ENCODE results near the gene FBN2. TPM values are rescaled to one million over a fixed set of nuclear protein-coding genes. Genes with fewer than 3 reads are reported as not detected.

The FBN2 gene
- total RNA-seq, 1 donor from 2014 or later: 86.1 TPM

DNA sequence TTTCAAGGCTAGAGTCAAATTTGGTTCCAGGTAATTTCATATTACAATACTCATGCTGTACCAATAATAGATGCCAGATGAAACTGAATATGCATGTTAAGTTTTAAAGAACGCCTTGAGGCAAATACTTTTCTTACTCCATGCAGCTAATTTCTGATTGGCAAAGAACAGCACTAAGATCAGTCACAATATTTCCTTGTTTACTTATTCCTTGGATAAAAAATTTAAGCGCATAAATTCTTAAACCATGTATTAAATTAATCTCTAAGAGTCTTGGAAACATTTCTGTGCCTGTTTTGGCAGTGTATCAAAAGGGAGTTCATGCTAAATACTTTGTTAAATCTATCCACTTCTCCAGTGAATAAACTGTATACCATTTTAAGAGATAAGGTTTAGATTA is 281.0 kb downstream of the FBN2 start:
- no peak overlapping the region for H3K4me3 ChIP-seq (ENCODE audit: low read length in 3 of 3)

GRCh38 chr5:128254789-128255188 is 283.3 kb downstream of the FBN2 start:
- Histone ChIP-seq H3K27me3 (ENCODE audit: control insufficient read depth in 3 of 3, insufficient read depth in 3 of 3, low read length in 3 of 3) (no peaks in the 10 kb centered on the region), H3K9me3 (ENCODE audit: control insufficient read depth in 3 of 3, low read length in 3 of 3) (no peaks in the 10 kb centered on the region), H3K4me3 (ENCODE audit: low read length in 3 of 3) (no peak overlapping the region), H3K36me3 (ENCODE audit: control insufficient read depth in 3 of 3, insufficient read depth in 3 of 3, low read length in 3 of 3) (no peaks in the 10 kb centered on the region), H3K9ac (ENCODE audit: low read depth in 1 of 3, low read length in 3 of 3) (no peak overlapping the region), H3K4me1 (ENCODE audit: control insufficient read depth in 3 of 3, insufficient read depth in 3 of 3, low read length in 3 of 3) (no peaks in the 10 kb centered on the region), H3K27ac (ENCODE audit: low read depth, low read length) (no peak overlapping the region)

More for the DNA sequence above, 281.0 kb downstream of the FBN2 start:
- no peaks in the 10 kb centered on the region for H3K4me1 ChIP-seq (ENCODE audit: control insufficient read depth in 3 of 3, insufficient read depth in 3 of 3, low read length in 3 of 3)
- no peak overlapping the region for H3K27ac ChIP-seq (ENCODE audit: low read depth, low read length)
- no peaks in the 10 kb centered on the region for H3K36me3 ChIP-seq (ENCODE audit: control insufficient read depth in 3 of 3, insufficient read depth in 3 of 3, low read length in 3 of 3)
- no peaks in the 10 kb centered on the region for H3K27me3 ChIP-seq (ENCODE audit: control insufficient read depth in 3 of 3, insufficient read depth in 3 of 3, low read length in 3 of 3)
- H3K9ac ChIP-seq (ENCODE audit: low read depth in 1 of 3, low read length in 3 of 3): no peak overlapping the region
- H3K9me3 ChIP-seq (ENCODE audit: control insufficient read depth in 3 of 3, low read length in 3 of 3): no peaks in the 10 kb centered on the region

- Histone ChIP-seq H3K36me3 (ENCODE audit: control insufficient read depth in 3 of 3, insufficient read depth in 3 of 3, low read length in 3 of 3) (no peaks in the 10 kb centered on the region), H3K27ac (ENCODE audit: low read depth, low read length) (no peak overlapping the region), H3K4me1 (ENCODE audit: control insufficient read depth in 3 of 3, insufficient read depth in 3 of 3, low read length in 3 of 3) (no peaks in the 10 kb centered on the region), H3K4me3 (ENCODE audit: low read length in 3 of 3) (no peak overlapping the region), H3K9ac (ENCODE audit: low read depth in 1 of 3, low read length in 3 of 3) (no peak overlapping the region), H3K27me3 (ENCODE audit: control insufficient read depth in 3 of 3, insufficient read depth in 3 of 3, low read length in 3 of 3) (no peaks in the 10 kb centered on the region), H3K9me3 (ENCODE audit: control insufficient read depth in 3 of 3, low read length in 3 of 3) (no peaks in the 10 kb centered on the region)
Measured at GRCh38 chr5:128253880-128254279, 284.2 kb downstream of the FBN2 start.

- Histone ChIP-seq H3K4me3 (ENCODE audit: low read length in 3 of 3) (no peak overlapping the region), H3K27ac (ENCODE audit: low read depth, low read length) (no peak overlapping the region), H3K9ac (ENCODE audit: low read depth in 1 of 3, low read length in 3 of 3) (no peak overlapping the region), H3K9me3 (ENCODE audit: control insufficient read depth in 3 of 3, low read length in 3 of 3) (no peaks in the 10 kb centered on the region), H3K36me3 (ENCODE audit: control insufficient read depth in 3 of 3, insufficient read depth in 3 of 3, low read length in 3 of 3) (no peaks in the 10 kb centered on the region), H3K4me1 (ENCODE audit: control insufficient read depth in 3 of 3, insufficient read depth in 3 of 3, low read length in 3 of 3) (no peaks in the 10 kb centered on the region), H3K27me3 (ENCODE audit: control insufficient read depth in 3 of 3, insufficient read depth in 3 of 3, low read length in 3 of 3) (no peaks in the 10 kb centered on the region)
Measured at GRCh38 chr5:128253161-128253560, 284.9 kb downstream of the FBN2 start.

- H3K27me3 ChIP-seq (ENCODE audit: control insufficient read depth in 3 of 3, insufficient read depth in 3 of 3, low read length in 3 of 3): no peaks in the 10 kb centered on the region
- no peaks in the 10 kb centered on the region for H3K9me3 ChIP-seq (ENCODE audit: control insufficient read depth in 3 of 3, low read length in 3 of 3)
- no peaks in the 10 kb centered on the region for H3K4me1 ChIP-seq (ENCODE audit: control insufficient read depth in 3 of 3, insufficient read depth in 3 of 3, low read length in 3 of 3)
- no peak overlapping the region for H3K4me3 ChIP-seq (ENCODE audit: low read length in 3 of 3)
- no peak overlapping the region for H3K27ac ChIP-seq (ENCODE audit: low read depth, low read length)
- no peak overlapping the region for H3K9ac ChIP-seq (ENCODE audit: low read depth in 1 of 3, low read length in 3 of 3)
- H3K36me3 ChIP-seq (ENCODE audit: control insufficient read depth in 3 of 3, insufficient read depth in 3 of 3, low read length in 3 of 3): no peaks in the 10 kb centered on the region
Measured at GRCh38 chr5:128252756-128253155, 285.3 kb downstream of the FBN2 start.

DNA sequence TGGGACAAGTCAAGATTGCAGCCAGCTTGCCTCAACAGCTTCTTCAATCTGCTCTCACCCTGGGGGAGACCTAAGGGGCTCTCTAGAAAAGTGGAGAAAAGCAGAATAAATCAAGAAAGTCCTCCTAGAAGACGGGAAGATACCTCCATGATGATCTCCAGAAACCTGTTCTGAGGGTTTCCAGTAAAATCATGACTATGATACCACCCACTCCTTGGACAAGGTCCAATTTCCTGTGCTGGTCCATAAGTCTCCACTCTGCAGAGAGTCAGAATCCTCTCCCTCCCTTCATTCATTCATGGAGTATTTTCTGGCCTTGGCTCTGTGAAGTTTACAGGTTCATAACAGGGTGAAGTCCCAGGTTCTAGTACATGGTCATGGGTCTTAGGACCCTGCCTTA is 285.8 kb downstream of the FBN2 start:
- Histone ChIP-seq H3K27ac (ENCODE audit: low read depth, low read length) (no peak overlapping the region), H3K9ac (ENCODE audit: low read depth in 1 of 3, low read length in 3 of 3) (no peak overlapping the region), H3K4me1 (ENCODE audit: control insufficient read depth in 3 of 3, insufficient read depth in 3 of 3, low read length in 3 of 3) (no peaks in the 10 kb centered on the region), H3K36me3 (ENCODE audit: control insufficient read depth in 3 of 3, insufficient read depth in 3 of 3, low read length in 3 of 3) (no peaks in the 10 kb centered on the region), H3K4me3 (ENCODE audit: low read length in 3 of 3) (no peak overlapping the region), H3K9me3 (ENCODE audit: control insufficient read depth in 3 of 3, low read length in 3 of 3) (no peaks in the 10 kb centered on the region), H3K27me3 (ENCODE audit: control insufficient read depth in 3 of 3, insufficient read depth in 3 of 3, low read length in 3 of 3) (no peaks in the 10 kb centered on the region)

DNA sequence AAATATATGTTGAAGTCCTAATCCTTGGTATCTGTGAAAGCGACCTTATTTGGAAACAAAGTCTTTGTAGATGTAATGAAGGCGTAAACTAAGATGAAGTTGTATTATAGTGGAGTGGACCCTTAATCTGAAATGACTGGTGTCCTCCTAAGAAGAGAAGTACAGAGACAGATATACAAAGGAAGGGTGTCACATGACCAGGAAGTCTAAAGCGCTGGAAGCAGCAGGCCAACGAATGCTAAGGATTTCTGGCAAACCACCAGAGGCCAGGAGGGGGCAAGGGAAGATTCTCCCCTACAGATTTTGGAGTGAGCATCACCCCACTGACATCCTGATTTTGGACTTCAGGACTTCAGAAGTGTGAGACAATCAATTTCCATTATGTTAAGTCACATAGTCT is 292.1 kb downstream of the FBN2 start:
- Histone ChIP-seq H3K27me3 (ENCODE audit: control insufficient read depth in 3 of 3, insufficient read depth in 3 of 3, low read length in 3 of 3) (no peaks in the 10 kb centered on the region), H3K9me3 (ENCODE audit: control insufficient read depth in 3 of 3, low read length in 3 of 3) (no peaks in the 10 kb centered on the region), H3K36me3 (ENCODE audit: control insufficient read depth in 3 of 3, insufficient read depth in 3 of 3, low read length in 3 of 3) (no peaks in the 10 kb centered on the region), H3K9ac (ENCODE audit: low read depth in 1 of 3, low read length in 3 of 3) (no peak overlapping the region), H3K4me3 (ENCODE audit: low read length in 3 of 3) (no peak overlapping the region), H3K27ac (ENCODE audit: low read depth, low read length) (no peak overlapping the region), H3K4me1 (ENCODE audit: control insufficient read depth in 3 of 3, insufficient read depth in 3 of 3, low read length in 3 of 3) (no peaks in the 10 kb centered on the region)

GRCh38 chr5:128243958-128244582 is 294.0 kb downstream of the FBN2 start:
- Histone ChIP-seq H3K27me3 (ENCODE audit: control insufficient read depth in 3 of 3, insufficient read depth in 3 of 3, low read length in 3 of 3) (no peaks in the 10 kb centered on the region), H3K9me3 (ENCODE audit: control insufficient read depth in 3 of 3, low read length in 3 of 3) (no peaks in the 10 kb centered on the region), H3K4me3 (ENCODE audit: low read length in 3 of 3) (no peak overlapping the region), H3K27ac (ENCODE audit: low read depth, low read length) (no peak overlapping the region), H3K36me3 (ENCODE audit: control insufficient read depth in 3 of 3, insufficient read depth in 3 of 3, low read length in 3 of 3) (no peaks in the 10 kb centered on the region), H3K4me1 (ENCODE audit: control insufficient read depth in 3 of 3, insufficient read depth in 3 of 3, low read length in 3 of 3) (no peaks in the 10 kb centered on the region), H3K9ac (ENCODE audit: low read depth in 1 of 3, low read length in 3 of 3) (no peak overlapping the region)

- Histone ChIP-seq H3K9me3 (ENCODE audit: control insufficient read depth in 3 of 3, low read length in 3 of 3) (no peaks in the 10 kb centered on the region), H3K36me3 (ENCODE audit: control insufficient read depth in 3 of 3, insufficient read depth in 3 of 3, low read length in 3 of 3) (no peaks in the 10 kb centered on the region), H3K9ac (ENCODE audit: low read depth in 1 of 3, low read length in 3 of 3) (no peak overlapping the region), H3K27me3 (ENCODE audit: control insufficient read depth in 3 of 3, insufficient read depth in 3 of 3, low read length in 3 of 3) (no peaks in the 10 kb centered on the region), H3K4me3 (ENCODE audit: low read length in 3 of 3) (no peak overlapping the region), H3K4me1 (ENCODE audit: control insufficient read depth in 3 of 3, insufficient read depth in 3 of 3, low read length in 3 of 3) (no peaks in the 10 kb centered on the region), H3K27ac (ENCODE audit: low read depth, low read length) (no peak overlapping the region)
Measured at GRCh38 chr5:128241051-128241695, 296.9 kb downstream of the FBN2 start.

DNA sequence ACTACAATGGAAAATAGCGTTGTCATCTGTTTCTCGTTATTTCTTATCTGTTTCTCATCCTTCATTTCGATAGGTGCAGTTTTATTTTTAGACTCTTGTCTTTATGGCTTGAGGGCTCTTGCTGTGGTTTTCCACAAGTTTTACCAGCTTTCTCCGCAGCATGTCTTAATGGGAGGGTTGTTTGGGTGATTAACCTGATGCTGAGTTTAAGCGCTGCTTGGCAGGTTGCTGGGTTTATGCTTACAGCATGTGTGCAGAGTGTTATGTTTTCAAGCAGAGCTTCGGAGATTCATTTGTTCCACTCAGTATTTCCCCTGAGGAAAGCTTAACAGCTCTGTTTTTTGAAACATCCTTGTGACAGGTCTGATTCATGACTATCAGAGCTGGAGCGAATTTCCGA is 300.5 kb downstream of the FBN2 start:
- no peak overlapping the region for H3K9ac ChIP-seq (ENCODE audit: low read depth in 1 of 3, low read length in 3 of 3)
- H3K36me3 ChIP-seq (ENCODE audit: control insufficient read depth in 3 of 3, insufficient read depth in 3 of 3, low read length in 3 of 3): no peaks in the 10 kb centered on the region
- no peak overlapping the region for H3K27ac ChIP-seq (ENCODE audit: low read depth, low read length)

More for the DNA sequence above, 300.5 kb downstream of the FBN2 start:
- H3K4me1 ChIP-seq (ENCODE audit: control insufficient read depth in 3 of 3, insufficient read depth in 3 of 3, low read length in 3 of 3): no peaks in the 10 kb centered on the region
- H3K4me3 ChIP-seq (ENCODE audit: low read length in 3 of 3): no peak overlapping the region
- H3K27me3 ChIP-seq (ENCODE audit: control insufficient read depth in 3 of 3, insufficient read depth in 3 of 3, low read length in 3 of 3): no peaks in the 10 kb centered on the region
- no peaks in the 10 kb centered on the region for H3K9me3 ChIP-seq (ENCODE audit: control insufficient read depth in 3 of 3, low read length in 3 of 3)
